ENCODE measurements around the gene NLRC4.

DNA sequence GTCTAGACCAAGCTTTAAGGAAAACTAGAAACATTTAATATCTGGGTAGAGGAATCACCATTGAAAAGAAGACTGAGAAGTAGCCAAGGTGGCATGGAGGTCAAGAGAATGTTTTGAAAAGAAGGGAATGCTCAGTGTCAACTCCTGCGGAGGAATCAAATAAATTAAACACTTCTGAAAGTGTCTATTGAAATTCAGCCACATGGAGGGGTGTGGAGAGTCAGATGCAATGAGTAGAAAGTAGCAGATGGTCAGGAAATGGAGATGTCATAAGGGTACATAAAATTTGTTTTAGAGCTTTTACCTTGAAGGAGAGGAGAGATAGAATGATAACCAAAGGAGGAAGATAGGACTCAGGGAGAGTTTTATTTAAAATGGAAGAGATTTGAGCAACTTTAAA lies 35.1 kb downstream of the NLRC4 start:
- TF ChIP-seq EZH2 (IDR thresholded peaks at IDR 0.05; ENCODE audit: low read length): no peak
- TF ChIP-seq, protein P1, sequence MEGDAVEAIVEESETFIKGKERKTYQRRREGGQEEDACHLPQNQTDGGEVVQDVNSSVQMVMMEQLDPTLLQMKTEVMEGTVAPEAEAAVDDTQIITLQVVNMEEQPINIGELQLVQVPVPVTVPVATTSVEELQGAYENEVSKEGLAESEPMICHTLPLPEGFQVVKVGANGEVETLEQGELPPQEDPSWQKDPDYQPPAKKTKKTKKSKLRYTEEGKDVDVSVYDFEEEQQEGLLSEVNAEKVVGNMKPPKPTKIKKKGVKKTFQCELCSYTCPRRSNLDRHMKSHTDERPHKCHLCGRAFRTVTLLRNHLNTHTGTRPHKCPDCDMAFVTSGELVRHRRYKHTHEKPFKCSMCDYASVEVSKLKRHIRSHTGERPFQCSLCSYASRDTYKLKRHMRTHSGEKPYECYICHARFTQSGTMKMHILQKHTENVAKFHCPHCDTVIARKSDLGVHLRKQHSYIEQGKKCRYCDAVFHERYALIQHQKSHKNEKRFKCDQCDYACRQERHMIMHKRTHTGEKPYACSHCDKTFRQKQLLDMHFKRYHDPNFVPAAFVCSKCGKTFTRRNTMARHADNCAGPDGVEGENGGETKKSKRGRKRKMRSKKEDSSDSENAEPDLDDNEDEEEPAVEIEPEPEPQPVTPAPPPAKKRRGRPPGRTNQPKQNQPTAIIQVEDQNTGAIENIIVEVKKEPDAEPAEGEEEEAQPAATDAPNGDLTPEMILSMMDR (optimal IDR thresholded peaks at IDR 0.05 in 1 of 3, IDR thresholded peaks at IDR 0.05 in 1 of 3, conservative IDR thresholded peaks at IDR 0.05 in 1 of 3; ENCODE audit: extremely low read depth in 1 of 3, insufficient read depth in 2 of 3, low read length in 3 of 3): no peak

All from keratinocyte (primary cell).